AG09309 (cell line): ENCODE measurements around the gene CYTH1.

ENCODE experiments used
- DNase-seq: peaks from one replicate; pipeline ENCODE4 v3.0.0-alpha.2; 2010; ENCODE audit warnings: low read depth
- H3K4me3 ChIP-seq: 2 replicates; pipeline ENCODE4 v1.5.1; 2011; ENCODE audit warnings: mild to moderate bottlenecking, low read depth, low read length, moderate library complexity; ENCODE audit not compliant: control insufficient read depth
- CTCF ChIP-seq: IDR thresholded peaks from 2 replicates; pipeline ENCODE4 v1.5.1; 2011; ENCODE audit warnings: mild to moderate bottlenecking, low read depth, low read length, inconsistent platforms; ENCODE audit not compliant: insufficient read depth, control insufficient read depth; ENCODE audit errors: missing control alignments

CYTH1 gene

GRCh38 chr17:78652024-78652423 lies 130.0 kb downstream of the CYTH1 start:
- DNase-seq: no peak
- no peak for TF ChIP-seq CTCF
- H3K4me3 ChIP-seq: no peak overlapping the region

GRCh38 chr17:78651554-78651953 lies 130.5 kb downstream of the CYTH1 start:
- no peak for TF ChIP-seq CTCF
- H3K4me3 ChIP-seq: no peak overlapping the region
- DNase-seq: no peak

GRCh38 chr17:78650093-78650715 lies 131.9 kb downstream of the CYTH1 start:
- no peak for DNase-seq

GRCh38 chr17:78648293-78648692 lies 133.8 kb downstream of the CYTH1 start:
- no peak overlapping the region for H3K4me3 ChIP-seq
- TF ChIP-seq CTCF: no peak
- no peak for DNase-seq

More at GRCh38 chr17:78650093-78650715, 131.9 kb downstream of the CYTH1 start:
- H3K4me3 ChIP-seq: no peak overlapping the region
- TF ChIP-seq CTCF: no peak

GRCh38 chr17:78647032-78647431 lies 135.0 kb downstream of the CYTH1 start:
- DNase-seq: no peak
- TF ChIP-seq CTCF: no peak
- H3K4me3 ChIP-seq: no peak overlapping the region

- no peak for TF ChIP-seq CTCF
- H3K4me3 ChIP-seq: no peak overlapping the region
- DNase-seq: no peak
These were observed 136.4 kb downstream of the CYTH1 start for GRCh38 chr17:78645421-78646295.
